NT2/D1 (cell line): ENCODE results near the gene CACNA1S.
A peak's percentile ranks its signal among the peaks of the same experiment; 100 is the strongest.

Source experiments
- DNase-seq: peaks from one replicate; pipeline ENCODE4 v3.0.0-alpha.2; 2011; ENCODE audit warnings: low read depth, low spot score
- H3K27me3 ChIP-seq: 2 replicates; pipeline ENCODE4 v1.6.0; 2011; ENCODE audit warnings: mild to moderate bottlenecking; ENCODE audit not compliant: insufficient read length, insufficient read depth
- H3K36me3 ChIP-seq: 2 replicates; pipeline ENCODE4 v1.6.1; 2011; ENCODE audit warnings: mild to moderate bottlenecking, low read length, mixed read lengths; ENCODE audit not compliant: insufficient read depth, insufficient read length
- H3K4me1 ChIP-seq: 2 replicates; pipeline ENCODE4 v1.5.1; 2011; ENCODE audit not compliant: insufficient read depth, insufficient read length
- H3K4me3 ChIP-seq: 2 replicates; pipeline ENCODE4 v1.5.1; 2011; ENCODE audit warnings: low read depth; ENCODE audit not compliant: insufficient read length
- H3K9ac ChIP-seq: 2 replicates; pipeline ENCODE4 v1.6.0; 2011; ENCODE audit warnings: low read depth; ENCODE audit not compliant: insufficient read length
- H3K9me3 ChIP-seq: 2 replicates; pipeline ENCODE4 v1.5.1; 2011; ENCODE audit warnings: mild to moderate bottlenecking, low read length; ENCODE audit not compliant: insufficient read depth
- SUZ12 ChIP-seq: IDR thresholded peaks from 2 replicates; pipeline ENCODE4 v1.6.1; 2011; ENCODE audit not compliant: insufficient read length, insufficient read depth; ENCODE audit errors: extremely low read depth
- YY1 ChIP-seq: IDR thresholded peaks from 2 replicates; pipeline ENCODE4 v1.6.1; 2011; ENCODE audit not compliant: insufficient read length, insufficient read depth
- ZNF274 ChIP-seq: IDR thresholded peaks from 2 replicates; pipeline ENCODE4 v1.6.1; 2011; ENCODE audit warnings: mild to moderate bottlenecking, low read depth, low read length

CACNA1S gene

GRCh38 chr1:201020721-201021629 is 91.3 kb downstream of the CACNA1S start:
- Histone ChIP-seq H3K4me3 (no peak overlapping the region), H3K36me3 (no peaks in the 10 kb centered on the region), H3K9ac (peak overlapping the region; percentile 25), H3K27me3 (peaks cover 15% of the 10 kb centered on the region), H3K9me3 (no peaks in the 10 kb centered on the region), H3K4me1 (peaks cover 55% of the 10 kb centered on the region)
- no peak for TF ChIP-seq SUZ12
- TF ChIP-seq ZNF274 = no peak
- no peak for TF ChIP-seq YY1
- no peak for DNase-seq

- no peaks in the 10 kb centered on the region for H3K36me3 ChIP-seq
- peaks cover 15% of the 10 kb centered on the region for H3K27me3 ChIP-seq
- no peak overlapping the region for H3K4me3 ChIP-seq
- no peak for DNase-seq
- no peaks in the 10 kb centered on the region for H3K9me3 ChIP-seq
- TF ChIP-seq SUZ12 (no peak), YY1 (no peak)
- H3K9ac ChIP-seq = peak overlapping the region; percentile 43
- H3K4me1 ChIP-seq = peaks cover 49% of the 10 kb centered on the region
Measured at GRCh38 chr1:201020040-201020591, 92.1 kb downstream of the CACNA1S start.

- peak overlapping the region; percentile 27 for H3K9ac ChIP-seq
- DNase-seq = no peak
- peaks cover 44% of the 10 kb centered on the region for H3K4me1 ChIP-seq
- H3K36me3 ChIP-seq = no peaks in the 10 kb centered on the region
- H3K27me3 ChIP-seq = peaks cover 15% of the 10 kb centered on the region
- no peak for TF ChIP-seq YY1
- no peak for TF ChIP-seq SUZ12
- TF ChIP-seq ZNF274 = no peak
- no peaks in the 10 kb centered on the region for H3K9me3 ChIP-seq
- no peak overlapping the region for H3K4me3 ChIP-seq
Measured at GRCh38 chr1:201019321-201019977, 92.8 kb downstream of the CACNA1S start.

- Histone ChIP-seq H3K4me3 (no peak overlapping the region), H3K27me3 (peaks cover 10% of the 10 kb centered on the region), H3K9ac (no peak overlapping the region), H3K9me3 (no peaks in the 10 kb centered on the region), H3K36me3 (no peaks in the 10 kb centered on the region), H3K4me1 (peaks cover 40% of the 10 kb centered on the region)
- no peak for DNase-seq
- TF ChIP-seq ZNF274 (no peak), YY1 (no peak), SUZ12 (no peak)
Measured at GRCh38 chr1:201017828-201018163, 94.4 kb downstream of the CACNA1S start.

- Histone ChIP-seq H3K9ac (no peak overlapping the region), H3K4me1 (peaks cover 40% of the 10 kb centered on the region)
Measured at GRCh38 chr1:201016943-201017827, 95.0 kb downstream of the CACNA1S start.

GRCh38 chr1:201016211-201016651 is 96.0 kb downstream of the CACNA1S start:
- H3K36me3 ChIP-seq = no peaks in the 10 kb centered on the region
- no peak overlapping the region for H3K4me3 ChIP-seq
- peak overlapping the region; percentile 21 for H3K9ac ChIP-seq
- TF ChIP-seq YY1 (no peak), ZNF274 (no peak), SUZ12 (no peak)
- H3K9me3 ChIP-seq = no peaks in the 10 kb centered on the region
- H3K27me3 ChIP-seq = no peaks in the 10 kb centered on the region
- peaks cover 37% of the 10 kb centered on the region for H3K4me1 ChIP-seq
- no peak for DNase-seq

More at GRCh38 chr1:201016943-201017827, 95.0 kb downstream of the CACNA1S start:
- TF ChIP-seq ZNF274 (no peak), SUZ12 (no peak), YY1 (no peak)
- no peaks in the 10 kb centered on the region for H3K9me3 ChIP-seq
- no peak for DNase-seq
- no peak overlapping the region for H3K4me3 ChIP-seq
- H3K36me3 ChIP-seq = no peaks in the 10 kb centered on the region
- peaks cover 3% of the 10 kb centered on the region for H3K27me3 ChIP-seq
